Eye (tissue), 1 donor: ENCODE results near the gene GPRC5A.
A peak's percentile ranks its signal among the peaks of the same experiment; 100 is the strongest.
"Not testable (repeated sequence)": the region's sequence is repeated elsewhere in the genome, so short reads cannot be mapped to it uniquely, and the experiment has no call there.

Source experiments
- DNase-seq: peaks from one replicate; pipeline ENCODE4 v3.0.0-alpha.2; 2015

The GPRC5A gene, protein sequence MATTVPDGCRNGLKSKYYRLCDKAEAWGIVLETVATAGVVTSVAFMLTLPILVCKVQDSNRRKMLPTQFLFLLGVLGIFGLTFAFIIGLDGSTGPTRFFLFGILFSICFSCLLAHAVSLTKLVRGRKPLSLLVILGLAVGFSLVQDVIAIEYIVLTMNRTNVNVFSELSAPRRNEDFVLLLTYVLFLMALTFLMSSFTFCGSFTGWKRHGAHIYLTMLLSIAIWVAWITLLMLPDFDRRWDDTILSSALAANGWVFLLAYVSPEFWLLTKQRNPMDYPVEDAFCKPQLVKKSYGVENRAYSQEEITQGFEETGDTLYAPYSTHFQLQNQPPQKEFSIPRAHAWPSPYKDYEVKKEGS

DNA sequence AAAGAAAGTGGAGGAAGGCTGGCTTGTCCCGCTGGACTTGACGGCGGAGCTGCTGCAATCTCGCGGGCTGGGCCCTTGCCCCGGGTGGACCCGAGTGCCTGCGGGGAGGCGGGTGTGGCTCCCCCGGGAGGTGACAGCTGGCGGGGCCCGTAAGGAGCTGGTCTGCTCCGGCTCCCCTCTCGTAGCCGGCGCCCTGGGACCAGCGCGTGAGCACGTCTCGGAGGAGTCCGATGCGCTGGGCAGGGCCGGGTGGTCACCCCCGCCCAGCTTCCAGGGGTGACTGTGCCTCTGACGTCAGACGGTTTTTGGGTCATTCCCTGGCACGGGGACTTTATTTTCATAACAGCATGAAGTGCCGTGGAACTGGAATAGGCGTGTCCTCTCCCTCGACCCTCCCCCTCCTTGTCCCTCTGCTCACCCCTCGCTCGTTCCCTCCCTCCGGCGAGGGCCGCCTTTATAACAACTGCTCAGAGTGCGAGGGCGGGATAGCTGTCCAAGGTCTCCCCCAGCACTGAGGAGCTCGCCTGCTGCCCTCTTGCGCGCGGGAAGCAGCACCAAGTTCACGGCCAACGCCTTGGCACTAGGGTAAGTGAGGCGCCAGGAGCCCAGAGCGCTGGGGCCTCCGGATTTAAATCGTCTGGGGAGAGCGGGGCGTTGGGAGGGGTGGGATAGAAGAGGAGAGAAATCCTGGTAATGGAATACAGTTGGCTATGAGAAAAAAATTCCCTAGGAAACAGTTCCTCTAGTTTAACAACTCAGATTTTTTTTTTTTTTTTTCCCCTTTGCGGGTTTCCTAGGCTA is at the start of gene GPRC5A:
Gene GPRC5A, plus strand, starts transcription at position 483 of the 801 bp plus-strand sequence. CDS start 16,688 bp downstream, outside the sequence.
- peak; percentile 93 for DNase-seq

DNA sequence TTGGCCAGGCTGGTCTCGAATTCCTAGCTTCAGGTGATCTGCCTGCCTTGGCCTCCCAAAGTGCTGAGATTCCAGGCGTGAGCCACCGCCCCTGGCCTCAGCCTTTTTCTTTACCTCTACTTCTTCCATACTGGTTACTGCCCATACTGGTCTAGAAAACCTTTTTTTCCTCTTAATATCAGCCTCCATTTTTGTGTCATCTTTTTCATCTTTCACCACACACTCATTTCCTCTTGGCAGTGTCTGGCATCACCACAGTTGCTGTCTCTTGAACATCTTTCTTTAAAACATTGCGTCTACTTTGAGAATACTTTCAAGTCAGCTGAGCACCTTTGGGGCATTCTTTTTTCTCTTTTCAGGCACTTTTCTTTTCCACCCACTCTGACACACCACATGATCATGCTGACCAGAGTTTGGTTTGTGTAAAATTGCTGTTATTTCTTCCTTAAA is 45.5 kb upstream of the GPRC5A start:
- no peak for DNase-seq

DNA sequence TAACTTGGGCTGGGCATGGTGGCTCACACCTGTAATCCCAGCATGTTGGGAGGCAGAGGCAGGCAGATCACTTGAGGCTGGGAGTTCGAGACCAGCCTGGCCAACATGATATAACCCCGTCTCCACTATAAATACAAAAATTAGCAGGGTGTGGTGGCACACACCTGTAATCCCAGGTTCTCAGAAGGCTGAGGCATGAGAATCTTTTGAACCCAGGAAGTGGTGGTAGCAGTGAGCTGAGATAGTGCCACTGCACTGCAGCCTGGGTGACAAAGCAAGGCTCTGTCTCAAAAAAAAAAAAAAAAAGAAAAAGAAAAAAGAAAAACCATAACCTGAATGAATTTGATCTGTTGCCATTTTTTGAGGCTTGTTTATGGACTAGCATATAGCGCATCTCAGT is 44.6 kb upstream of the GPRC5A start:
- DNase-seq = not testable (repeated sequence)

DNA sequence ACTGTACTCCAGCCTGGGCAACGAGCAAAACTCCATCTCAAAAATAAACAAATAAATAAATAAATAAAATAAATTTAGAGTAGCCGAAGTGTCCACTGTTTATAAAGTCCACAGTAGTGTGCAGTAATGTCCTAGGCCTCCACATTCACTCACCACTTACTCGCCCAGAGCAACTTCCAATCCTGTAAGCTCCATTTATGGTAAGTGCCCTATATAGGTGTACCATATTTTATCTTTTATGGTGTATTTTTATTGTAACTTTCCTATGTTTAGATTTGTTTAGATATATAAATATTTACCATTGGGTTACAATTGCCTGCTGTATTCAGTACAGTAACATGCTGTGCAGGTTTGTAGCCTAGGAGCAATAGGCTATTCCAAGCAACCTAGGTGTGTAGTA is 37.9 kb upstream of the GPRC5A start:
- DNase-seq = no peak

DNA sequence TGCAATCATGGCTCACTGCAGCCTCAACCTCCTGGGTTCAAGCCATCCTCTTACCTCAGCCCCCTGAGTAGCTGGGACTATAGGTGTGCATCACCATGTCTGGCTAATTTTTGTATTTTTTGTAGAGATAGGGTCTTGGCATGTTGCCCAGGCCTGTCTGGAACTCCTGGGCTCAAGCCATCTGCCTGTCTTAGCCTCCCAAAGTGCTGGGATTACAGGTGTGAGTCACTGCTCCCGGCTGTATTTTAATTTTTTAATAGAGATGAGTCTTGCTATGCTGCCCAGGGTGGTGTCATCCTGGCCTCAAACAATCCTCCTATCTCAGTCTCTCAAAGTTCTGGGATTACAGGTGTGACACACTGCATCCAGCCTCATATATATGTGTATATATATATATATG is 31.7 kb upstream of the GPRC5A start:
- no peak for DNase-seq

DNA sequence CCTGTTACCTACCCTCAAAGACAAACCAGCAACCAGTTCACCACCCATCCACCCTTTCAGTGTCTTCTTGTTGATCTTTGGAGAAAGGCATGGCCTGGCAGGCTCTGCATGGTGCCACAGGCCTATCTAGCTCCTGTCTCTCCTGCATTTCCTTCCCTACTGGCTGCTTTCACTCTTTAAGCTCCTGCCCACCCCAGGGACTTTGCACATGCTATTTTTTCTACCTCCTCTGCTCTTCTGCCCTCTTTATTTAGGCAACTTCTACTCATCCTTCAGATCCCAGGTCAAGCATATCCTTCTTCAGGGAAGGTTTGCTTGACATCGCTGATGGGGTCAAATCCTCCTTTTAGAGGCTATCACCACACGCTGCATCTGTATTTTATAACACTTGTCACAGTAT is 27.1 kb upstream of the GPRC5A start:
- DNase-seq = no peak

DNA sequence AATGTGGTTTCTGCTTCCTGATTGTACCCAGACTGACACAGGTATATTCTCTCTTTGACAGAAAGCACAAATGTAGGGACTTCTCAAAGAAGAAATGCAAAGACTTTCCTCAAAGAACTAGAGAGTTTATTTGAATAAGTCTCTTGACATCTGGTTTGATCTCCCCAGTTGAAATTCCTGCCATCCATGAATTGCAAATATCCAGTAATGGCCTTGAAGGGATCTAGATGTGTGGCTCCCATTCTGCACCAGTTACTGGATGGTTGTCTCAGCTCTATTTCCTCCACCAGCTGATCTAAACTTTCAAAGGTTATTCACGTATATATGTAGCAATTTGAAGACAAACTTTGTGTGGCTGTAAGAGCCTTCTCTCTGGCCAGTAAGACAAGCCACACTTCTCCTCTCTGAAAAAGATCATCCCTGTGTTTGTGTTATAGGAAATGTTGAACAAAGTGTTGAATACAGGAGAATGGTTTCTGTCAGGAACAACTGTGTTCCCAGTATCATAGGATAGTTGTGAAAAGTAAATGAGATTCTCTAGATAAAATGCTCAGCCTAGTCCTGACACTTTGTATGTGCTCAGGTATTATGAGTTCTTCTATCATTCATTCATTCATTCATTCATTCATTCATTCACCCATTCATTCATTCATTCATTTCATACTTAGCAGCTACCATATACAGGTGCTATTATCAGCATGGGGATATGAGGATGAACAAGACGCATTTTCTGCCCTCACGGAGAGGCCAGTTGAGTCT is 22.7 kb upstream of the GPRC5A start:
- no peak for DNase-seq

DNA sequence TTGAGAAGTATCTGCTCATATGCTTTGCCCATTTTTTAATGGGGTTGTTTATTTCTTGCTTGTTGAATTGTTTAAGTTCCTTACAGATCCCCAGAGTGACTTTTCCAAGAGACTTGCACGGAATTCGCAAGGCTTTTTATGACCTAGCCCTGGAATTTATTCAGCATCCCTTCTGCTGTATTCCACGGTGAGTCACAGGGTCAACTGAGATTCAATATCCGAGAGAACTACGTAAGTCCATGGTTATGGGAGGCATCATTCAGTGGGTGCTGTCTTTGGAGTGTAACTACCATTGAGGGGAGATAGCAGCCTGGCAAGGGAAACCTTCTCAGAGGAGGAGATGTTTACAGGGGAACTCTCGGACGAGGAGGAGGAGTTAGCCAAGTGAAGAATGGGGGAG is 20.9 kb upstream of the GPRC5A start:
- no peak for DNase-seq

DNA sequence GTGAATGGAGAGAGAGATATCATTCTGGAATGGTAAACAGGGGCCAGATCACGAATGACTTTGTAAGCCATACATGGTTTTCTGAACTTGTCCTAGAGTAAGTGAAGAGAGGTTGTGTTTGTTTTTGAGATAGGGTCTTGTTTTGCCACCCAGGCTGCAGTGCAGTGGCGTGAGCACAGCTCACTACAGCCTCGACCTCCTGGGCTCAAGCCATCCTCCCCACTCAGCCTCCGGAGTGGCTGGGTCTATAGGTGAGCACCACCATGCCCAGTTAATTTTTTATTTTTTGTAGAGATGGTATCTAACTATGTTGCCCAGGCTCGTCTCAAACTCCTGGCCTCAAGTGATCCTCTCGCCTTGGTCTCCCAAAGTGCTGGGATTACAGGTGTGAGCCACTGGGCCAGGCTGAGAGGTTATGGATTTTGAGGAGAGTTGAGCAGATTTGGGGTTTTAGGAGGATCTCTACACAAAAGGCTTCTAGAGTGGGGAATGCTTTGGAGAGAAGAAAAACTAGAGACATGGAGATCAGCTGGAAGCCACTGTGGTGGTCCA is 19.7 kb upstream of the GPRC5A start:
- no peak for DNase-seq

DNA sequence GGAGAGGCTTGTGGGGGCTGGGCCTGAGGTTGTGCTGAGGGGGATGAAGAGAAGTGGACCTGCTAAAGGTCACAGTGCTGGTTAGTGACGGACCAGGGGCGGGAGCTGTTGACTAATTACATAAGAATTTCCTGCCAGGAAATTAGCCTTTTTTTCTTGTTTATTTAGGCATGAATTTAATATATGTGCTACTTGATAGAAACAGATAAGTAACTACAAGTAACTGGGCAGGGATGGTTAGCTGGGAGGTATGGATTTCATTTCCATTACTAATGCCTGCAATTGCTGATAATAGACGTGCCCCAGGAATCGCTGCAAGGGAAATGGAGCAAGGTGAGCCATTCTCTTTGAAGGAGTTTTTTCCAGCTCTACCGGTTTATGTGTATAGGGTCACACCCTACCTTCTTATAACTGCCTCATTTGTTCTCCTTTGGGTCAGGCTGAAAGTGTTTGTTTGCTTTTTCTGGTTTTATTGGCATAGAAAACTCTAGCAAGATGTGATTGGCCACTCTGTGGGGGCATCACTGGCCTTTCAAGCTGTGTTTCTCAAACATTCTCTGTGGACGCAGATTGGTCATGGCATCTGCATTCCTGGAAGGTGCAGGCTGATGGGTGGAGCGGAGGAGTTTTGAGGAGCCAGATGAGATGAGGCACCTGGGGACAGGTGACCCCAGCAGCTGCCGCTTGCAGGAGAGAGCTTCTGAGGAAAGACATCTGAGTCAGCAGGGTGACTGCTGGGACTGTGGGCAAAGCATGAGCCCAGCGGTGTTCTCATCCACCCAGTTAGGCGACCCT is 19.0 kb upstream of the GPRC5A start:
- DNase-seq = no peak

DNA sequence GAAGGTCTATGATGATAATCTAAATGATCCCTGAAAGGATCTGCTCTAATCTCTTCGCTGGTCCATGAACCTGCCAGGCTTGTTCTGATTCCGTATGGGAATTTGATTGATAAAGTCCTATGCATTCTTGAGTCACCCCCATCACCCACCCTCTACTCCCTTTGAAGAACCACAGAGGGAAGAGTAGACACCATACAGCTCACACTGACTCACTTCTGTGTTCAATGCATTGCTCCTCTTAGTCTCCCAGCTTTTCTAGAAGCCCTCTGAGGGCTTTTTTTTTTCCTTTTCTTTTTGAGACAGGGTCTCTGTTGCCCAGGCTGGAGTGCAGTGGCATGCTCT is 18.5 kb upstream of the GPRC5A start:
- no peak for DNase-seq

DNA sequence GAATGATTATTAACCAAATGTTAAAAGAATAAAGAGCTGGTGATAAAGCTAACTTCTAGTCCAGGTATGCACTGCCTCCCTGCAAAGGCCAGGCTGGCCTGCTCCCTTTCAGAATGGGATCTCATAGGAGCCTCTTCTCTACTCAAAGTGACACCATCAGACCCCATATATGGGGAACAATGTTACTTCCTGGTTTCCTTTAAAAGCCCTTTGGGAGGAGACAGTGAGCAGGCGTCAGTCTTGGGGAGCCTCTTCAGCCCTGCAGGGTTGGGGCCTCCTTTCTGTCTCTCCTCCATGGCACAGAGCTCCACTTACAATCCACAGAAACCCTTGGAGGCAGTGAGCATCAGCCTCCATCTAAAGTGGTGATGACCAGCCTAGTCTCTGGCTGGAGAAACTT is 17.3 kb upstream of the GPRC5A start:
- DNase-seq = no peak

DNA sequence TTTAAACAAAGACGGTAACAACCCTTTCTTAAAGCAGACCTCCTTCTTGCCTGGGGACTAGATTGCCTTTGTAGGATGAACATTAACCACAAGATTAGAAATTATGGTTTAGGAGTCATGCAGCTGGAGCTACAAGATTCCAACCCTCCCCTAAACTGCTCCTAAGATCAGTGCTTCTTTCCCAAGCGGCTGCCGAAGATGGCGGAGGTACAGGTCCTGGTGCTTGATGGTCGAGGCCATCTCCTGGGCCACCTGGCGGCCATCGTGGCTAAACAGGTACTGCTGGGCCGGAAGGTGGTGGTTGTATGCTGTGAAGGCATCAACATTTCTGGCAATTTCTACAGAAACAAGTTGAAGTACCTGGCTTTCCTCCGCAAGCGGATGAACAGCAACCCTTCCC is 16.1 kb upstream of the GPRC5A start:
- not testable (repeated sequence) for DNase-seq

DNA sequence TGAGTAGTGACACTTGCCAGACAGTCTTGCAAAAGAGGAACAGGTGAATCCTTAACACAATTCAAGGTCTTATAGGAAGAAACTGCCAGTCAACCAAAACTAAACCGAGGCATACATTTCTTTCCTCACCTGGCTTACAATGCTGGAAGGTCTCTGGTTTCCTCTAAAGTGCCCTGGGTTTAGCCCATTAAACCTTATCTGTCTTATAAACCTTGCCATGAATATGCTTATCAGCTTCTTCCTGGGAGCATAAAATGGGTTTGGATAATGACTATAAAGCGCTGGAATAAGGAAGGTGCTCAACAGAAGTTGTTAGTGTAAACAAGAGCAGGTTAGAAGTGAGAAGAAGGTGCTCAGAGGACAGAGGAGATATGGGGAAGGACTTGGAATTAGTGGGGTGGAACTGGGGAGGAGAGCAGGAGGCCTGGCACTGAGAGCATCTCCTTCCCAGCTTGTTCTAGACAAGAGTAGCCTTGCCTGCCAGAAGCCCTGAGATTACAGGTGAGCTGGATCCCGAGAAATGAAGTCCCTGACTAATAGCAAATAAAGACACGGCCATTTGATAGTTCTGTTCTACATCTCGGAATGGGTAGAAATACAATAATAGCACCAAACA is 14.1 kb upstream of the GPRC5A start:
- no peak for DNase-seq

DNA sequence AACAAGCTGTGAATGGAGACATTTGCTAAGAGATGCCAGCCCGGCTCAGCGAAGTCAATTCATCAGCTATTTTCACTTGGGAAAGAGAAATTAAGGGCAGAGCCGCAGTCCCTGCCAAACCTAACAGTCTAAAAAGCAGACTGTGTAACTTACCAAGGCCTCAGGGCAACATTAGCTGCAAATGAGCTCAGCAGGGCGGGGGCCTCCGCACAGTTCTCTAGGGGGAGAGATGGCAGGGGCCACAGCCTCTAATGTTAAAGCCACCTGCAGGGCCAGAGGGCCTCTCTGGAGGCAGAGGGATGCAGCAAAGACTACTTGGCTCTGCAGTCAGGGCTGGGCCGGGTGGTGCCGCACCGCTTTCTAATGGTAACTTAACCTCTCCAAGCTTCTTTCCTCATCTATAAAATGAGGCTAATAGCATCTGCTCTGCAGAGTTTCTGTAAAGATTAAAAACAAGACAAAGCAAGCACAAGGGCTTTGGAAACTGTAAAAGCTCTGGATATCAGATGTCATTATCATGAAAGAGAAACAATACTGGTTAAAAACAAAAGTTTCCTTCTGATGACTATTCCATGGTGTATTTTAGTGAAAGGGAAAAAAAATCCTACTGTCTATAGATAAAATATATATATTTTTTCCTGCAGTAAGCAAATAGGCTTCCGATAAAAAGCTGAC is 13.4 kb upstream of the GPRC5A start:
- DNase-seq = no peak

DNA sequence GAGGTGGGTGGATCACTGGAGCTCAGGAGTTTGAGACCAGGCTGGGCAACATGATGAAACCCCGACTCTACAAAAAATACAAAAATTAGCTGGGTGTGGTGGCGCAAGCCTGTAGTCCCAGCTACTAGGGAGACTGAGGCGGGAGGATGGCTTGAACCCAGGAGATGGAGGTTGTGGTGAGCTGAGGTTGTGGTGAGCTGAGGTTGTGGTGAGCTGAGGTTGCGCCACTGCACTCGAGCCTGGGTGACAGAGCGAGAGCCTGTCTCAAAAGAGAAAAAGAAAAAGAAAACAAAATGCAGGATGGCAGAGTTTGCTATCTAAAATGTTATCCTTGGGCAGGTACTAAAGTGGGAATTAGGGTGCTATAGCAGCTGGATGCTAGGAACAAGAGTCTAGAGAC is 10.8 kb upstream of the GPRC5A start:
- no peak for DNase-seq

DNA sequence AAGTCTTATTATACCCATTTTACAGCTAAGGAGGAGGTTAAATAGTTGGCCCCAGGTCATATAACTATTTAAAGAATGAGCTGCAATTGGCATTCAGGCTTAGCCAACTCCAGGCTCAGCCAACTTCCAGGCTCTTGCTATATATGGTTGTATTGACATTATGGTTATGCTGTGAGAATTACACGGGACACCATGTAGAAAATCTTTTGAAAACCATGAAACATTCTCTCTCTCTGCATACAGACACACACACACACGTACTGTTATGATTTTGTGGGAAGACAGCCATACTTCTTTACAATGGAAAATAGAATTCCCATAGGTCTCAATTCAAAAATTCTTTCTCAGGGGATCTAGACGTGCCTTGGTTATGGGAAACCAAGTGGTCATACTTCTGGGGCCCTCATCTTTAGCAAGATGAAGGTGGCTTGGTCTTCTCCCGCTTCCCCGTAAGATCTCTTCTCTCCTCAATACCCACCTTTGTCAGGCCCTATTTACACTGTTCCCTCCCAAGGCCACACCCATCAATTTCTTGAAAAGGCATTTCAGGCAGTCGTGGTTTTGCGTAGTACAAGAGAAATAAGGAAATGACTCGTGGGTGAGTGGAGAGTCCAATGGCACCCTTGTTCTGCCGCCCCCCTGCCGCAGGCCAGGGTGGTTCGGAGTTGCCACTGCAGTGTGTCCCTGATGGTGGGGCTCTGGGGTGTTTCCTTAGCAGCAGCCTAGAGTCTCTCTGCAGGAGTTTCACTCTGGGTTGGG is 10.0 kb upstream of the GPRC5A start:
- DNase-seq = no peak

DNA sequence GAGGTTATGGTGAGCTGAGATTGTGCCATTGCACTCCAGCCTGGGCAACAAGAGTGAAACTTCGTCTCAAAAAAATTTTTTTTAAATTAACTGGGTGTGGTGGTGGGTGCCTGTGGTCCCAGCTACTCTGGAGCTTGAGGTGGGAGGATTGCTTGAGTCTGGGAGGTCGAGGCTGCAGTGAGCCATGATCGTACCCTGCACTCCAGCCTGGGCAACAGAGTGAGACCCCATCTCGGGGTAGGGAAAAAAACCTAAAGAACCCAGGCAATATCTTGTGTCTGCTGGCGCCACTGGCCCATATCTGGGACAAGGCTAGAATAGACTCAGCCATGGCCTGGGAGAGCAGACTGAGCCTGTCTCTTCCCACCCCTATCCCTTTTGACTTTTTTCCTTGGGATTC is 9.1 kb upstream of the GPRC5A start:
- no peak for DNase-seq

DNA sequence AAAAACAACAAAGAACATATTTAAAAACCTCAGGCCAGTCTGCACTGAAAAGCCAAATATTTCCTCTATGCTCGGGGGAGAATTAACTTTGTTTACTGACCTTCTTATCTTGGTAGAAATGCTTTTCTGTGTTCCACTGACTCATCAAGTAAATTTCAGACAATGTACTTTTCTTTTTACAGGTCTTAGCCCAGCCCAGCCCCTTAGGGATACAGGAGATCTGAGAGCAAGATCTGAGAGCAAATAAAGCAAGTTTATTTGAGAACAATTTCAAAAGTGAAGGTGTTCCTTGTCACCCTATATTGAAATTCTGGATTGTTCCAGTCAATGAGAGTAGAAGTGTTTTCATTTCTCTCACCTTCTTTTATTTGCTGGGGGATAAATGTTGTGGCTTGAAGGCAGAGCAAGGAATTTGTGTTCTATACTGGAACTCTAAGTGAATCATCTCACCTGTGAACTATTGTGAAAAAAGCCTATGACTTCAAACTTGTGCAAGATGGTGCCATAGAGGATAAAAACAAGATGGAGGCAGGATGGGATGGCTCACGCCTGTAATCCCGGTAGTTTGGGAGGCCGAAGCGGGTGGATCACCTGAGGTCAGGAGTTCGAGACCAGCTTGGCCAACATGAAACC is 7.9 kb upstream of the GPRC5A start:
- DNase-seq = no peak
